OCI-LY7 (cell line): ENCODE measurements around the gene ZNF827. TPM values are rescaled to one million over a fixed set of nuclear protein-coding genes. Genes with fewer than 3 reads are reported as not detected.

ENCODE experiments used
- BruUV-seq: library from RNA; stranded (reverse); fragments of 400-500 nt; replicated peaks from 2 replicates; lab custom pipeline; 2021; lab: Mats Ljungman, UMichigan
- CTCF ChIA-PET: fragments of 300-600 bp; sonication (Branson Sonifier 250); formaldehyde crosslinking; loops from one replicate; lab custom pipeline; 2022; ENCODE audit warnings: antibody characterized with exemption; ENCODE audit not compliant: unreplicated experiment; lab: Charles Lee
- POLR2A ChIA-PET: fragments of 300-600 bp; sonication (Branson Sonifier 250); formaldehyde crosslinking; loops from one replicate; lab custom pipeline; 2022; ENCODE audit warnings: antibody characterized with exemption; lab: Charles Lee
- DNase-seq: peaks from one replicate; pipeline ENCODE4 v3.0.0-alpha.2; 2015; ENCODE audit warnings: low spot score
- H2AFZ ChIP-seq: fragments of 200-600 bp; sonication (generic), shearing (Covaris generic); 2 replicates; pipeline ENCODE4 v1.6.1; 2014; ENCODE audit warnings: mild to moderate bottlenecking, antibody characterized with exemption, low read length, moderate library complexity
- H3K27ac ChIP-seq: fragments of 200-600 bp; sonication (generic); 2 replicates; pipeline ENCODE4 v1.5.1; 2014; ENCODE audit warnings: mixed run types, low read depth, mild to moderate bottlenecking, moderate library complexity, low read length, inconsistent platforms; ENCODE audit not compliant: poor library complexity, severe bottlenecking
- H3K36me3 ChIP-seq: fragments of 200-600 bp; sonication (generic); 2 replicates; pipeline ENCODE4 v1.6.1; 2014; ENCODE audit warnings: mild to moderate bottlenecking, antibody characterized with exemption, low read length, moderate library complexity, mixed read lengths; ENCODE audit not compliant: insufficient read depth
- H3K4me1 ChIP-seq: fragments of 200-600 bp; sonication (generic); 2 replicates; pipeline ENCODE4 v1.5.1; 2014; ENCODE audit warnings: mild to moderate bottlenecking, low read length; ENCODE audit not compliant: insufficient read depth, poor library complexity, severe bottlenecking
- H3K4me2 ChIP-seq: fragments of 200-600 bp; sonication (generic); 2 replicates; pipeline ENCODE4 v1.6.1; 2014; ENCODE audit warnings: mild to moderate bottlenecking, low read length
- H3K4me3 ChIP-seq: fragments of 200-600 bp; sonication (generic); 2 replicates; pipeline ENCODE4 v1.5.1; 2014; ENCODE audit warnings: mild to moderate bottlenecking, low read depth, low read length; ENCODE audit not compliant: poor library complexity, severe bottlenecking
- H3K79me2 ChIP-seq: fragments of 200-600 bp; sonication (generic); 2 replicates; pipeline ENCODE4 v1.6.1; 2016; ENCODE audit warnings: low read depth, mild to moderate bottlenecking, low read length, moderate library complexity, mixed read lengths; ENCODE audit not compliant: insufficient read depth
- H3K9me2 ChIP-seq: fragments of 200-600 bp; sonication (generic); 2 replicates; pipeline ENCODE4 v1.6.1; 2016; ENCODE audit warnings: mild to moderate bottlenecking, low read length, mixed read lengths; ENCODE audit not compliant: insufficient read depth
- H3K9me3 ChIP-seq: fragments of 200-600 bp; sonication (generic); 2 replicates; pipeline ENCODE4 v1.6.1; 2014; ENCODE audit warnings: mild to moderate bottlenecking, mixed run types, low read length, mixed read lengths
- H4K20me1 ChIP-seq: fragments of 200-600 bp; sonication (generic); 2 replicates; pipeline ENCODE4 v1.6.1; 2014; ENCODE audit warnings: mild to moderate bottlenecking, antibody characterized with exemption, low read length, moderate library complexity, mixed read lengths; ENCODE audit not compliant: insufficient read depth
- CTCF ChIP-seq: fragments of 200-600 bp; sonication (generic); conservative IDR thresholded peaks from 2 replicates; pipeline ENCODE4 v1.5.1; 2014; ENCODE audit warnings: mild to moderate bottlenecking, antibody characterized with exemption, low read length, moderate library complexity, mixed read lengths
- EZH2phosphoT487 ChIP-seq: fragments of 200-600 bp; sonication (generic); IDR thresholded peaks from 2 replicates; pipeline ENCODE4 v1.6.1; 2018; ENCODE audit warnings: low read depth, borderline replicate concordance, mild to moderate bottlenecking, mixed run types, antibody characterized with exemption, low read length, moderate library complexity, mixed read lengths
- intact Hi-C: fragments of 100-400 bp; cut with micrococcal nuclease; formaldehyde crosslinking; loops from one replicate; pipeline ENCODE4 v1.10.0; 2022; ENCODE audit not compliant: unreplicated experiment
- total RNA-seq, 2 experiments: library from RNA; depleted of rRNA in 1 of 2; stranded (reverse); fragments of >200 nt in 1 of 2; shearing (Covaris generic) in 1 of 2; gene quantifications; 2 replicates each; pipeline ENCODE4 v1.2.3, GENCODE V29; 2014 to 2022

The ZNF827 gene
- total RNA-seq, 2 experiments from 2014 or later, result 15.1 to 42.9 TPM

- Histone ChIP-seq H3K9me2 (no peaks in the 10 kb centered on the region), H3K4me3 (no peak overlapping the region), H3K9me3 (no peaks in the 10 kb centered on the region), H3K79me2 (no peaks in the 10 kb centered on the region), H4K20me1 (no peaks in the 10 kb centered on the region), H3K27ac (no peak overlapping the region), H3K4me2 (no peak overlapping the region), H3K4me1 (peaks cover 13% of the 10 kb centered on the region), H2AFZ (no peak overlapping the region), H3K36me3 (no peaks in the 10 kb centered on the region)
- no peak for TF ChIP-seq CTCF
- TF ChIP-seq EZH2phosphoT487, result no peak
- BruUV-seq, result no TSS peak
- intact Hi-C loops, result no loop called here
- ChIA-PET POLR2A (interaction anchor here (0.6 to 1.6 kb wide), 7 partner anchors 11 to 237 kb away, joined by 3 to 5 read pairs (median 3); no protein-coding TSS in a partner anchor), CTCF (no interaction called here)
- no peak for DNase-seq
Observed at GRCh38 chr4:145944886-145945285, 6.3 kb upstream of the ZNF827 start.

- Histone ChIP-seq H3K9me3 (no peaks in the 10 kb centered on the region), H2AFZ (peak overlapping the region; percentile 72; the same call in 1 of the 2 replicates), H3K9me2 (no peaks in the 10 kb centered on the region), H3K36me3 (no peaks in the 10 kb centered on the region), H3K4me1 (peaks cover 26% of the 10 kb centered on the region), H3K4me2 (peak overlapping the region; percentile 64), H4K20me1 (no peaks in the 10 kb centered on the region), H3K27ac (no peak overlapping the region), H3K79me2 (peaks cover 20% of the 10 kb centered on the region), H3K4me3 (peak overlapping the region; percentile 87)
- ChIA-PET POLR2A (interaction anchor here (0.6 to 1.7 kb wide), 6 partner anchors 11 to 761 kb away, joined by 3 to 6 read pairs (median 4); no protein-coding TSS in a partner anchor), CTCF (no interaction called here)
- no peak for DNase-seq
- no peak for TF ChIP-seq EZH2phosphoT487
- TF ChIP-seq CTCF, result no peak
- intact Hi-C loops, result loop anchor here (5.0 kb wide), 5 partner anchors 92 to 758 kb away; partner anchors contain the start of genes LSM6, OTUD4 and SMAD1
- no TSS peak for BruUV-seq
Observed at GRCh38 chr4:145939856-145940255, 1.2 kb upstream of the ZNF827 start.

- TF ChIP-seq EZH2phosphoT487, result no peak
- TF ChIP-seq CTCF, result 0 out of 2 replicates have a peak, but pooled peaks have one; percentile 8
- H3K9me2 ChIP-seq, result no peaks in the 10 kb centered on the region
- no peaks in the 10 kb centered on the region for H3K9me3 ChIP-seq
- peak overlapping the region; percentile 87 for H3K4me3 ChIP-seq
- peak; percentile 16 for DNase-seq
- H3K4me2 ChIP-seq, result peak overlapping the region; percentile 64
- intact Hi-C loops, result loop anchor here (5.0 kb wide), 5 partner anchors 93 to 757 kb away; partner anchors contain the start of genes LSM6, OTUD4 and SMAD1
- BruUV-seq, result no TSS peak
- H2AFZ ChIP-seq, result peak overlapping the region; percentile 72
- H3K36me3 ChIP-seq, result no peaks in the 10 kb centered on the region
- POLR2A ChIA-PET, result interaction anchor here (0.6 to 1.7 kb wide), 14 partner anchors 9 to 760 kb away, joined by 3 to 6 read pairs (median 4); no protein-coding TSS in a partner anchor
- peaks cover 31% of the 10 kb centered on the region for H3K4me1 ChIP-seq
- H4K20me1 ChIP-seq, result no peaks in the 10 kb centered on the region
- CTCF ChIA-PET, result interaction anchor here (0.5 kb wide), 1 partner anchor 251 kb away, joined by 3 read pairs; no protein-coding TSS in a partner anchor
- H3K27ac ChIP-seq, result peak overlapping the region; percentile 92
- H3K79me2 ChIP-seq, result peaks cover 24% of the 10 kb centered on the region
Observed at GRCh38 chr4:145939441-145939750, 773 bp upstream of the ZNF827 start.
